Nephron (organoid): Measurements from ENCODE around the gene ANTXRL.
"Not testable (repeated sequence)": the region's sequence is repeated elsewhere in the genome, so short reads cannot be mapped to it uniquely, and the experiment has no call there.

Experiments
- H3K27ac Mint-ChIP-seq, 3 experiments: 2 replicates each; pipeline ENCODE4 v1.8.0; 2020; ENCODE audit warnings: mixed read lengths in 3 of 3, mild to moderate bottlenecking in 2 of 3, moderate library complexity in 1 of 3
- H3K27me3 Mint-ChIP-seq: 2 replicates; pipeline ENCODE4 v1.8.0; 2021; ENCODE audit warnings: low read depth, mild to moderate bottlenecking, moderate library complexity, mixed read lengths
- H3K36me3 Mint-ChIP-seq: 2 replicates; pipeline ENCODE4 v1.8.0; 2020; ENCODE audit warnings: low read depth, mixed read lengths
- H3K4me1 Mint-ChIP-seq: 2 replicates; pipeline ENCODE4 v1.8.0; 2020; ENCODE audit warnings: mixed read lengths
- H3K4me3 Mint-ChIP-seq, 3 experiments: 2 replicates each; pipeline ENCODE4 v1.8.0; 2020; ENCODE audit warnings: mild to moderate bottlenecking in 3 of 3, mixed read lengths in 3 of 3, moderate library complexity in 2 of 3
- H3K9me3 Mint-ChIP-seq: 2 replicates; pipeline ENCODE4 v1.8.0; 2020; ENCODE audit warnings: mixed read lengths
- TF ChIP-seq, protein P1 (sequence below), 3 experiments: fragments of 200-600 bp; sonication (generic); IDR thresholded peaks; one replicate each; pipeline ENCODE4 v1.5.0; 2021; ENCODE audit warnings: antibody characterized with exemption in 3 of 3; ENCODE audit not compliant: unreplicated experiment in 3 of 3

ANTXRL gene

GRCh38 chr10:46298477-46299285 is 11.9 kb downstream of the ANTXRL start:
- Mint-ChIP-seq H3K9me3 (no peaks in the 10 kb centered on the region), H3K27me3 (peaks cover 12% of the 10 kb centered on the region), H3K4me3 (no peak overlapping the region), H3K27ac (no peak overlapping the region), H3K4me1 (peaks cover 8% of the 10 kb centered on the region), H3K36me3 (no peaks in the 10 kb centered on the region)
- TF ChIP-seq, protein P1, sequence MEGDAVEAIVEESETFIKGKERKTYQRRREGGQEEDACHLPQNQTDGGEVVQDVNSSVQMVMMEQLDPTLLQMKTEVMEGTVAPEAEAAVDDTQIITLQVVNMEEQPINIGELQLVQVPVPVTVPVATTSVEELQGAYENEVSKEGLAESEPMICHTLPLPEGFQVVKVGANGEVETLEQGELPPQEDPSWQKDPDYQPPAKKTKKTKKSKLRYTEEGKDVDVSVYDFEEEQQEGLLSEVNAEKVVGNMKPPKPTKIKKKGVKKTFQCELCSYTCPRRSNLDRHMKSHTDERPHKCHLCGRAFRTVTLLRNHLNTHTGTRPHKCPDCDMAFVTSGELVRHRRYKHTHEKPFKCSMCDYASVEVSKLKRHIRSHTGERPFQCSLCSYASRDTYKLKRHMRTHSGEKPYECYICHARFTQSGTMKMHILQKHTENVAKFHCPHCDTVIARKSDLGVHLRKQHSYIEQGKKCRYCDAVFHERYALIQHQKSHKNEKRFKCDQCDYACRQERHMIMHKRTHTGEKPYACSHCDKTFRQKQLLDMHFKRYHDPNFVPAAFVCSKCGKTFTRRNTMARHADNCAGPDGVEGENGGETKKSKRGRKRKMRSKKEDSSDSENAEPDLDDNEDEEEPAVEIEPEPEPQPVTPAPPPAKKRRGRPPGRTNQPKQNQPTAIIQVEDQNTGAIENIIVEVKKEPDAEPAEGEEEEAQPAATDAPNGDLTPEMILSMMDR (IDR thresholded peaks at IDR 0.05; ENCODE audit: unreplicated experiment in 3 of 3), result no peak

DNA sequence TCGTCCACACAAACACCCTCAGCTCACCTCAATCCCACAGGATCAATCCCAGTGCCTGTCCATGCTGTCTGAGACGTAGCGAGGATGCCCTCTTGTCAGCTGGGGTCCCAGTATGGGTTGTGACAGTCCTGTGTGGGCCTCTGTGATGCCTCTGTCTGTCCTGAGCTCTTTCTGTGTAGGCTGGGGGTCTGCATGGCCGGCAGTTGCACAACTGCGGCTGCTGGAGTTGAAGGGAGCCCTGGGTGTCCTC is 12.4 kb downstream of the ANTXRL start:
- Mint-ChIP-seq H3K9me3 (no peaks in the 10 kb centered on the region), H3K36me3 (no peaks in the 10 kb centered on the region), H3K4me3 (no peak overlapping the region), H3K27ac (no peak overlapping the region), H3K4me1 (peaks cover 8% of the 10 kb centered on the region), H3K27me3 (peaks cover 12% of the 10 kb centered on the region)
- TF ChIP-seq, protein P1 (IDR thresholded peaks at IDR 0.05; ENCODE audit: unreplicated experiment in 3 of 3), result no peak

GRCh38 chr10:46299536-46300369 is 13.0 kb downstream of the ANTXRL start:
- TF ChIP-seq, protein P1 (IDR thresholded peaks at IDR 0.05; ENCODE audit: unreplicated experiment in 3 of 3), result no peak
- no peak overlapping the region for H3K4me3 Mint-ChIP-seq
- H3K36me3 Mint-ChIP-seq, result no peaks in the 10 kb centered on the region
- peaks cover 10% of the 10 kb centered on the region for H3K27me3 Mint-ChIP-seq
- no peaks in the 10 kb centered on the region for H3K9me3 Mint-ChIP-seq
- peaks cover 8% of the 10 kb centered on the region for H3K4me1 Mint-ChIP-seq
- no peak overlapping the region for H3K27ac Mint-ChIP-seq

- H3K9me3 Mint-ChIP-seq, H3K4me3 Mint-ChIP-seq, H3K27ac Mint-ChIP-seq, H3K4me1 Mint-ChIP-seq, H3K36me3 Mint-ChIP-seq: not testable (repeated sequence)
- H3K27me3 Mint-ChIP-seq, result peaks cover 13% of the 10 kb centered on the region
Observed at GRCh38 chr10:46300370-46300711, 13.5 kb downstream of the ANTXRL start.

DNA sequence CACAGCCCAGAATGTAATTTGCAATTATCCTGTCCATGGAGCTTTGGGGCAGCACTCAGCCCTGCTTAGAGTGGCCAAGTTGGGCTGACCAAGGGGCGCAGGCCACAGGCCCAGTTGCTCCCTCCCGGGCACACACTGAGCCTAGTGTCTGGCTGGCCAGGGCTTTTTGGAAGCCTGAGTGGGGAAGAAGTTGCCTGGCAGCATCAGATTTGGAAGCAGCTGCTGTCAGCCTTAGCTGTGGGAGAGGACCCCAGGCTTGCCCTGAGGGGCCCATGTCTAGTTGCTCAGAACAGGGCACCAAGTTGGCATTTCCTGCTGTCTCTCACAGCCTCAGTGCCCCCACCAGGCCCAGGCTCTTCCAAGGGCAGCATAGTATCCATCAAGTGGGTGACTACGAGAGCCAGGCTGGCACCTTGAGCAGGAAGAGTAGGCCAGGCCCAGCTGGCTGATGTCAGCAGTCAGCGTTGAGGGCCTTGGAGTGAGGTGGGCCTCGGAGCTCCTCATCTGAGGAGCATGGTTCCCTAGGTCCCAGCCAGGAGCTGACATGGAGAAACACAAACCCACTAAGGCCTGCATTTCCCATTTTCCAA is 14.4 kb downstream of the ANTXRL start:
- H3K9me3 Mint-ChIP-seq, result no peaks in the 10 kb centered on the region
- TF ChIP-seq, protein P1 (IDR thresholded peaks at IDR 0.05; ENCODE audit: unreplicated experiment in 3 of 3), result no peak
- peaks cover 16% of the 10 kb centered on the region for H3K27me3 Mint-ChIP-seq
- H3K4me3 Mint-ChIP-seq, result no peak overlapping the region
- H3K4me1 Mint-ChIP-seq, result peaks cover 8% of the 10 kb centered on the region
- no peak overlapping the region for H3K27ac Mint-ChIP-seq
- H3K36me3 Mint-ChIP-seq, result no peaks in the 10 kb centered on the region

DNA sequence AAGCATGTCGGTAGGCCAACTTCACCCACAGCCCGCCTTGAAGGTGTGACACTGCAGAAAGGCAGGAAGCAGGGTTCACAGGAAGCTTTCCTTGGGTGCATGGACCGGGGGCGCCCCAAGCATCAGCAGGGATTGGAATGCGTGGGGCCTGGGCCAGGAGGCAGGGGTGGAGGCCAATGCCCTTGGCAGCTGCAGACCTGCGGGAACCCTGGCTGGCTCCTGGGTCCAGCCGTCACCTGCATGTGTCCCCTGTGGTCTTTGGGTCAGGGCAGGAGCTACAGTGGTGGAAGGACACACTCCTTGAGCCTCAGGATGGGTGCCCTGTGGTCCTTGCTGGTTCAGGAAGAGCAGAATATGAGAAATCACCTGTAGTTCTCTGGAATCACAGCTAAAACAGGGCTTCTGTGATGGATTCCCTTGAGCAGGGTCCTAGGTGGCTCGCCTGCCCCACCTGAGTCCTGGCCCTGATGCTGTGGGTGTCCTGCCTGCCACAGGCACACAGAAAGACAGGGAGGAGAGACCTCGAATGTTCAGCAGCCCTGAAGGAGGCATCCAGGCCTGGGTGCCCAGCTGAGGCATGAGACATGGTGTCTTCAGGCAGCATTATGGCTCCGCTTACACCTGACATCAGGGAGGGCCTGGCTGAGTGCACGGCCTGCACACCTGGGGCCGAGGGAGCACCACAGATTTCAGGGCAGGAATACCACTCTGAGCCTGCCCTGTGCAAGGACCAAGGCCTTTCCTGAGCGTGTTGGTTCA is 15.1 kb downstream of the ANTXRL start:
- Mint-ChIP-seq H3K27ac (no peak overlapping the region), H3K27me3 (peaks cover 20% of the 10 kb centered on the region), H3K4me3 (no peak overlapping the region), H3K4me1 (peaks cover 8% of the 10 kb centered on the region), H3K36me3 (no peaks in the 10 kb centered on the region), H3K9me3 (no peaks in the 10 kb centered on the region)
- TF ChIP-seq, protein P1 (IDR thresholded peaks at IDR 0.05; ENCODE audit: unreplicated experiment in 3 of 3), result no peak

- H3K4me3 Mint-ChIP-seq, H3K36me3 Mint-ChIP-seq, H3K9me3 Mint-ChIP-seq, H3K4me1 Mint-ChIP-seq, H3K27ac Mint-ChIP-seq: not testable (repeated sequence)
- H3K27me3 Mint-ChIP-seq, result peaks cover 22% of the 10 kb centered on the region
Observed at GRCh38 chr10:46302765-46303352, 16.1 kb downstream of the ANTXRL start.
